ENCODE data around the gene CYP4F11.

- no peak for TF ChIP-seq CTCF (IDR thresholded peaks at IDR 0.05)
- no peak for TF ChIP-seq EZH2 (IDR thresholded peaks at IDR 0.05)
- TF ChIP-seq EZH2phosphoT487 (IDR thresholded peaks at IDR 0.05) = no peak
Observed at GRCh38 chr19:15915109-15915508, 19.2 kb downstream of the CYP4F11 start.
